ENCODE results near the gene SLC39A11. TPM values are rescaled to one million over a fixed set of nuclear protein-coding genes. Genes with fewer than 3 reads are reported as not detected.
"Not testable (repeated sequence)": the region's sequence is repeated elsewhere in the genome, so short reads cannot be mapped to it uniquely, and the experiment has no call there.

The SLC39A11 gene
- total RNA-seq, 1 experiment from 2014 or later, result 24.8 TPM

DNA sequence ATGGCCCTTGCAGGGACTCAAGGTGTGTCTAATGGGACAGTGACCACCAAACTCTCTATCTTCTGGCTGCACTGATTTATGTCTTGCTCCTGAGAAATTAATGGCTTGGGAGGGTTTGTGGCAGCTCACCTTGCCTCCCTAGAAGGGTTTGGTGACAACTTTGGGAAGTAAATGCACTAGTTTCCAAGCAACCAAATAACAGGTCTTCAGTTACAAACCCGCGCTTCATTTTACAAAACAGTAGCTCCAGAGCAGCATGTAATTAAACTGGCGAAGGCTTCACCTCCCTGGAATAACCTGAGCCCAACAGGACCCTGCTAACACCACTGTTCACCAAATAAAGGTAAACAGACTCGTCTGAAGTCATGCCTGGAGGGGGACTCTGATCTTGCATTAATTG is 318.3 kb downstream of the SLC39A11 start:
- DNase-seq (ENCODE audit: low read depth), result no peak
- in situ Hi-C loops (cut with HindIII; ENCODE audit: low pct_unique_long_range_greater_than_20kb, low sequenced_read_pairs), result no loop called here

DNA sequence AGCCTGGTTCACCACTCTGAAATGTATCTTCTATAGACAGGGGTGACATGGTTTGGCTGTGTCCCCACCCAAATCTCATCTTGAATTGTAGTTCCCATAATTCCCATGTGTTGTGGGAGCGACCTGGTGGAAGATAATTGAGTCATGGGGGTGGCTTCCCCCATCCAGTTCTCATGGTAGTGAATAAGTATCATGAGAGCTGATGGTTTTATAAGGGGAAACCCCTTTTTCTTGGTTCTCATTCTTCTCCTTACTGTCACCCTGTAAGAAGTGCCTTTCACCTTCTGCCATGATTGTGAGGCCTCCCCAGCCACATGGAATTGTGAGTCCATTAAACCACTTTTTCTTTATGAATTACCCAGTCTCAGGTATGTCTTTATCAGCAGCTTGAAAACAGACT is 319.3 kb downstream of the SLC39A11 start:
- in situ Hi-C loops (cut with HindIII; ENCODE audit: low pct_unique_long_range_greater_than_20kb, low sequenced_read_pairs); DNase-seq (ENCODE audit: low read depth): not testable (repeated sequence)

DNA sequence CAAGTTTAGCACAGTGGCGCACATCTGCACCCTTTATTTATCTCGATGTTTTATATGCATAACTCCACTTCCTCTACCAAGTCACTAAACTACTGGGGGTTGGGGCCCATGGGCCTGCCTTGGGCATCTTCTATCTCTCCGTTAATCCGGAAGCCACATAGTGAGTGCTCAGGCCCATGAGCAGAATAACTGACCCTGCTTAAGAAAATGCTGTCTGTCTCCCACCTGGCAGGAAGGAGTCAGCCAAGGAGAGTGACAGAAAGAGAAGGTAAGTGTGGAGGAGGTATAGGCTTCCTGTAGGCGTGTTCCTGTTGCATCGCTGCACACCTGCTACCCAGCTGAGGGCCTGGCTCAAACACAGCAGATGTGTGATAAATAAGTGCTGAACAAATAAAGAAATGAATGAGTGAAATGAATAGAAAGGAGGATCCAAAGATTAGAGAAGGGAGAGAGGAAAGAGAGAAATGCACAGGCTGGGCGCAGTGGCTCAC is 320.1 kb downstream of the SLC39A11 start:
- in situ Hi-C loops (cut with HindIII; ENCODE audit: low pct_unique_long_range_greater_than_20kb, low sequenced_read_pairs), result no loop called here
- no peak for DNase-seq (ENCODE audit: low read depth)

DNA sequence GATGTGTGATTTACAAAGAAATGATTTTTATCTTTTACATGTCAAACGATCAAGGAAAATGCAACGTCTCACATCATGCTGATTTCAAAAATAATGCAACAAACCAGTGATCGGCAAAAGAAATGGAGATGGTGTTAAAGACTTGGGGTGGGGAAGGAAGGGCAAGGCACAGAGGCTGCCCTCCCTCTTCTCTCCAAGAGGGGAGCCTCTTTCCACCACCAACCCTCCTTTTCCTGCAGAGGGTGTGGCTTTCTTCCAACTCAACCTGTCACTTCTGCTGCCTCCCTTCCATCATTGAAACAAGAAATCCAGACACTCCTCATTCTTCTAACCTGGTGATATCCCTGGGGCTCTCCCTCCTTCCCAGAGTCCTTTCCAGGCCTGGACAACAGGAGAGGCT is 320.8 kb downstream of the SLC39A11 start:
- in situ Hi-C loops (cut with HindIII; ENCODE audit: low pct_unique_long_range_greater_than_20kb, low sequenced_read_pairs), result no loop called here
- DNase-seq (ENCODE audit: low read depth), result no peak

DNA sequence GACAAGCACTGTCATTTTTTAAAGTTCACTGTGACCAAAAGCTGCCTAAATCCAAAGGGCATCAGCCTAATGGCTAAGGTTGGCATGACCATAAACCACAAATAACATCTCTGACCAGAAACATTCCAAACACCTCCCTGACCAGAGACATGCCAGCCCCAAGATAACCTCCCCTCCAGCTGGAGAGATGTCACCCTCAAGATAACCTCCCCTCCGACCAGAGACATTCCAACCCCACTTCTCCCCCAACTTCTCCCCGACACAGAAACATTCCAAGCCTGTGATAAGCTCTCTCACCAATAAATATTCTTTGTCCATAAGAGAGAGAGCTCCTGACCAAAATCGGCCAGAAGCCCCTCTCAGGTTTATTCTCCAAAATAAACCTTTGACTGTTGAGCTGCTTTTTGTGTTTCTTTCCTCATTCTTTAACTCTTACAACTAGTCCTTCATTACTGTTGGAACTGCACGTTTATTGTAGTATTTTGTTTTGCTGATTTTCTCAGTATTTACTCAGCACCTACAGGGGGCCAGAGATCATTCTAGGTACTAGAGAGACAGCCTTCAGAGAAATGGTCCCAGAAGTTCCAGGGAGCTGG is 325.6 kb downstream of the SLC39A11 start:
- in situ Hi-C loops (cut with HindIII; ENCODE audit: low pct_unique_long_range_greater_than_20kb, low sequenced_read_pairs), result no loop called here
- DNase-seq (ENCODE audit: low read depth), result no peak

DNA sequence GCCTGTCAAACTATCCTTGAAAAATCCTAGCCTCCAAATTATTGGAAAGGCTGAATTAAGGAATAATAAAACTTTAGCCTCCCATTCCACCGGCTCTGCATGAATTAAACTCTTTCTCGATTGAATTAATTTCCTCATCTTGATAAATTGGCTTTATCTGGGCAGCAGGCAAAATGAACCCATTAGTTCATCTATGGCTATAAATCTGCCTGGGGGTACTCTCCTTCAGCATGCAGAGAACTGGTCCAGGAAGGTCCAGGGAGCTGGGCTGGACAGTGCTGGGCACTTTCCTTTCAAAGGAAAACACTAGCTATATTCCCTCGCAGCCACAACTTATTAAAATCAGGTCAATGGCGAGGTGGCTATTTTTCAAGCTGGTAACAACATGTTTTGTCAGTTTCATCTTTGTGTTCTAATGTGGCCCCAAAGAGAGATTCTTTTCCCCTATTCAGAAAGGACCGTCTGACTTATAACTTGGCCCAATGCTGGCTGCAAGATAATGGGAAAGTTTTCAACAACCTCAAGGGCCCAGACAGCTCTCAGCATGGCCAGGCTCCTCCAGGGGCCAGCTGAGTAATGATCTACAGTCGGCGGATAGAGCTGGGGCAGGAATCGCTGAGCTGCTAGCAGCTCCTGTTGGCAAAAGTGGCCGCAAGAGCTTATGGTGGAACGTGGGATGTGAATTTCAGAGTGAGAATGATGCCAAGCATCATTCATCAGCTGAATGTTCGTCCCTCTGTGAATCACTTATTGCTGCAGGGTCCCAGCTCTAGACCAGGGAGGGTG is 326.9 kb downstream of the SLC39A11 start:
- DNase-seq (ENCODE audit: low read depth), result no peak
- in situ Hi-C loops (cut with HindIII; ENCODE audit: low pct_unique_long_range_greater_than_20kb, low sequenced_read_pairs), result no loop called here

DNA sequence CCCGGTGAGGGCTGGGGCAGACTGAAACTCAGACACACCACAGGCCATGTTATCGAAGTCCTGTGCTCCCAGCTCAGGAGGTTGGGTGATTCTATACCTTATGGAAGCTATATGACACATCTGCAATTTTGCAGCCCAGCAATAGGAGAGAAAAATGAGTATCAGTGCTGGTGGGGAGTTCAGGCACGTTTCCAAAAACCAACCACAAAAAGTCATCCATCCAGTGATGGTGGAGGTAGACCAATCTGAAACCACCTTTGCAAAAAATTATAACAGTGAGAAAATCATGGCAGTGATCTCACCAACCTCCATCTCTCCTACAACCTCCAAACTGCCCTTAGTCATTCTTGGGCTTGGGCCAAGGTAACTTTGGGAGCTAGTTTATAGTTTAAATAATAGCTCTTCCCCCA is 327.9 kb downstream of the SLC39A11 start:
- in situ Hi-C loops (cut with HindIII; ENCODE audit: low pct_unique_long_range_greater_than_20kb, low sequenced_read_pairs), result no loop called here

DNA sequence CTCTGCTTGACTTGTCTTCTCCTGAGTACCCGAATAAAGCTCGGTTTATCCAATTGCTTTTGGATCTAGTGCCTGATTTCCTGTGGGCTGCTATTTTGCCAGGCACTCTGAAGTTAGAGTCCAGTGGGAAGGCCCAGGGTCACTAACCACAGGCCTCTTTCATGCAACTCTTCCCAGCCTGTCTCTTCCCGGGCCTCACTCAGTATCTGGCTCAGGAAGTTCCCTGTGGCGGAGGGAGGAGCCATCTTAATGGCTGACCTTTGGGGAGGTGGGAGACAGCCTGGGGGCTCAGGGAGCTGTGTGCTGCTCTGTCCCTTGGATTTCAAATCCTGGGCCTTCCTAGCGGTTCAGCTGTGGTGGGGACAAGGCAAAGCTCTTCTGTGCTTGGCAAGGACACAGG is 328.5 kb downstream of the SLC39A11 start:
- DNase-seq (ENCODE audit: low read depth), result no peak
- in situ Hi-C loops (cut with HindIII; ENCODE audit: low pct_unique_long_range_greater_than_20kb, low sequenced_read_pairs), result no loop called here

More for the DNA sequence above, 327.9 kb downstream of the SLC39A11 start:
- no peak for DNase-seq (ENCODE audit: low read depth)

DNA sequence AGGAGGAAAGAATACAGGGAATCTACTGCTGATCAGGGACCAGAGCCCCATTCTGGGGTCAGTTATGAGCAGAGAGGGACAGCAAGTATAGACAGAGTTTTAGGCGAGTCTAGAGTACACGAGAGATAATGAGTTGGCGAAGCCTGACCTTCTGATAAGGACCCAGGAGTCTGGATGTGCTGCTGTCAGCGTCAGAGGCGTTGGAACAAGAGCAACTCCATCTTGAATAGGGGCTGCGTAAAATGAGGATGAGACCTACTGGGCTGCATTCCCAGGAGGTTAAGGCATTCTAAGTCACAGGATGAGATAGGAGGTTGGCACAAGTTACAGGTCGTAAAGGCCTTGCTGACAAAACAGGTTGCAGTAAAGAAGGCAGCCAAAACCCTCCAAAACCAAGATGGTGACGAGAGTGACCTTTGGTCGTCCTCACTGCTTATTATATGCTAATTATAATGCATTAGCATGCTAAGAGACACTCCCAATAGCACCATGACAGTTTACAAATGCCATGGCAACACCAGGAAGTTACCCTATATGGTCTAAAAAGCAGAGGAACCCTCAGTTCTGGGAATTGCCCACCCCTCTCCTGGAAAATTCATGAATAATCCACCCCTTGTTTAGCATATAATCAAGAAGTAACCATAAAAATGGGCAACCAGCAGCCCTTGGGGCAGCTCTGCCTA is 330.5 kb downstream of the SLC39A11 start:
- in situ Hi-C loops (cut with HindIII; ENCODE audit: low pct_unique_long_range_greater_than_20kb, low sequenced_read_pairs); DNase-seq (ENCODE audit: low read depth): not testable (repeated sequence)

DNA sequence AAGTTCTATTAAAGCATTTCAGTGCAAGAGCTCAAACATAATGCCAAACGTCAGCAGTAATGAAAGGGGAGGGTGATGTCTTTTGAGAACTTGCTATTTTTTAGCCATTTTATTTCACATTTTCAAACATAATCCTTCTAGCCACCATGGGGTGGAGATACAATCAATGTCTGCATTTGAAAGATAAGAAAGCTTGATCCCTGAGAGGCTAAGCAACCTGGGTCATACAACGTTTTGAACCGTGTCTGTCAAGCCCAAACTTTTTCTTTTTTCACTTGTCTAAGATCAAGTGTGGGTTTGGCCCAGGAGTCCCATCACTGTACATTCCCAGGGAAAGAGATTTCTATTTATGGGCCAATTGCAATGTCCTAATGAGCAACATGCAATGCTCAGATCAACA is 331.1 kb downstream of the SLC39A11 start:
- no peak for DNase-seq (ENCODE audit: low read depth)
- in situ Hi-C loops (cut with HindIII; ENCODE audit: low pct_unique_long_range_greater_than_20kb, low sequenced_read_pairs), result no loop called here

DNA sequence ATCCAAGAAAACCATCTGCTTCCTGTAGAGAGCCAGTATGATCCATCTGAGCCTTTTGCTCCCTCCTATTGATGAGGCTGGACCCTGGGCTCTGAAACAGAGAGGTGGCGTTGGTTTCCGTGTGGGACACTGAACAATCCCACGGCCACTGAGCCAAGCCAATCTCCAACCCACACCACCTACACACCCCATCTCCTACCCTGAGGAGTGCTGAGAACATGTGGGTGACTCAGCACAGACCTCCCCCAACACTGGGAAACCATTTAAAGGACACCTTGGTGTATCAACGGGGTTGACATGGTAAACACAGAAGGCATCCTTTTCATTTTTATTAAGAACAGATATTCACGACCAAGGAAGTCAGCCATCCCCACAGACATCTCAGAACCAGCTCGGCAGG is 332.1 kb downstream of the SLC39A11 start:
- in situ Hi-C loops (cut with HindIII; ENCODE audit: low pct_unique_long_range_greater_than_20kb, low sequenced_read_pairs), result no loop called here
- DNase-seq (ENCODE audit: low read depth), result no peak

DNA sequence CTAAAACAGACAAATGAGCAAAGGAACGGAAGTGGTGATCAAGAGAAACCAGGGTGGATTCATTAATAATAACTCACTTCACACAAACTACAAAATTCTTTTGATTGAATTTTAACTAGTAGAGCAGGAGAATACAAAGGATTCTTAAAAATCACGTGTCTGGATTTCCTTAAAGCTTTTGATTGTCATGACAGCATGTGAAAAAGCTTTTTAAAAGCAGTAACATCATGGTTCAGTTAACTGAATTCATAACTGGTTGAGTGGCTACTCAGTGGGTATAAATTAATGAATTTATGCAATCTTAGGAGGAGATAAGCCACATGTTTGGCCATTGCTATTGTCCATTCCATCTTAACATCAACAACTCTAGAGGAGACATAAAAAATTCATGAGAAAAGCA is 333.2 kb downstream of the SLC39A11 start:
- in situ Hi-C loops (cut with HindIII; ENCODE audit: low pct_unique_long_range_greater_than_20kb, low sequenced_read_pairs), result no loop called here
- DNase-seq (ENCODE audit: low read depth), result no peak

DNA sequence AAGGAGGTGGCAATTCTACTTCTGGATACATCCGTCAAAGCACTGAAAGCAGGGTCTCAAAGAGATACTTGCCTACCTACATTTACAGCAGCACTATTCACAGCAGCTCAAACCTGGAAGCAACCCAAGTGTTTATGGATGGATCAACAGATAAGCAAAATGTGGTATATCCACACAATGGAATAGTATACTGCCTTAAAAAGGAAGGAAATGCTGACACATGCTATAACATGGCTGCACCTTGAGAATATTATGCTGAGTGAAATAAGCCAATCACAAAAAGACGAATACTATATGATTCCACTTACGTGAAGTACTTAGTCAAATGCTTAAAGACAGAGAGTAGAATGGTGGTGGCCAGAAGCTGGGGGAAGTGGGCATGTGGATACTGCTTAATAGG is 336.2 kb downstream of the SLC39A11 start:
- DNase-seq (ENCODE audit: low read depth), result no peak
- in situ Hi-C loops (cut with HindIII; ENCODE audit: low pct_unique_long_range_greater_than_20kb, low sequenced_read_pairs), result no loop called here

DNA sequence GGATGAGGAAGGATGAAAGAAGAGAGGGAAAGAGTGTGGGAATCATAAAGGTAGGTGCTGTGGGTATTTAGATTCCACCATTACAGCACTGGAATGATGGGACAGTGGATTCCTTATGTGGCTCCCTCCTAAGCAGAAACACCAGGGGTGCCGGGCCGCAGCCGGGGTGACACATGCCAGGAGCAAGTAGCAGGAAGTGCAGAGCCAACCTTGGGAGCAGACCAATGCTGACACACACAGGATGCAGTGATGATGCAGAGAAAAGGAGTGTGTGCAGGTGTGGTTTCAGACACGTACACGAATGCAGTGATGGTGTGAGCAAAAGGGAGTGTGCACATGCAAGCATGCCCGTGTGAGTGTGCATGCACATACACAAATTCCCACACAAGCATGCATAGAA is 338.0 kb downstream of the SLC39A11 start:
- no peak for DNase-seq (ENCODE audit: low read depth)
- in situ Hi-C loops (cut with HindIII; ENCODE audit: low pct_unique_long_range_greater_than_20kb, low sequenced_read_pairs), result no loop called here

DNA sequence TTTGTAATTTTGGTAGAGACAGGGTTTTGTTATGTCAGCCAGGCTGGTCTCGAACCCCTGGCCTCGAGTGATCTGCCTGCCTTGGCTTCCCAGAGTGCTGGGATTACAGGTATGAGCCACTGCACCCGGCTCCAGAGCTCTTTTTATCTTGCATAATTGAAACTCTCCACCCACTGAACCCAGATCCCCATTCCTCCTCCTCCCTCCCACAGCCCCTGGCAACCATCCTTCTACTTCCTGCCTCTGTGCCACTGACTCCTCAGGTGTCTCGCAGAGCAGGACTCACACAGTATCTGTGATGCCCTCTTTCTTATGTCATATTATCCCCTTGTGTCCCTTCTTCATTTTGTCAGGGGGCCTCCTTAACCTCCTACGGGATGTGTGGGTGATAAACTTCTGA is 340.7 kb downstream of the SLC39A11 start:
- in situ Hi-C loops (cut with HindIII; ENCODE audit: low pct_unique_long_range_greater_than_20kb, low sequenced_read_pairs), result no loop called here
- no peak for DNase-seq (ENCODE audit: low read depth)

DNA sequence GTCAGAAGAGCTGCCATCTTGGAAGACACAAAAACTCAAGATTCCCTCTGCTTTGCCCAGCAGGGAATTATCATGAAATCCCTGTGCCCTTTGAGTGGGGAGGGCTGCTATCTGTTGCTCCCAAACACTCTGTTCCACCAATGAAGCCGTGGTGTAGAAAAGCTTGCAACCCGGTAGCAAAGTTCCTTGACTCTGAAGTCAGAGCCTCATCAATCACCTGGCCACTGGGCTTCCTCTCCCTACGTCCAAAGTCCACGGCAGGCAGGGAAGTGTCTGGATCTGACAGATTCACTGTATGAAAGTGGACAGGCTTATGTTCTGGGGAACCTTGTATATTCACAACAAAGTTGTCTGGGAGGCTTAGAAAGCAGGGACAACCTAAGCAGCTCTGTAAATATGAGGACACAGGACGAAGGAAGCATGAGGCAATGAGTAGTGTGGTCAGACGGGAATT is 343.3 kb downstream of the SLC39A11 start:
- no peak for DNase-seq (ENCODE audit: low read depth)
- in situ Hi-C loops (cut with HindIII; ENCODE audit: low pct_unique_long_range_greater_than_20kb, low sequenced_read_pairs), result no loop called here

DNA sequence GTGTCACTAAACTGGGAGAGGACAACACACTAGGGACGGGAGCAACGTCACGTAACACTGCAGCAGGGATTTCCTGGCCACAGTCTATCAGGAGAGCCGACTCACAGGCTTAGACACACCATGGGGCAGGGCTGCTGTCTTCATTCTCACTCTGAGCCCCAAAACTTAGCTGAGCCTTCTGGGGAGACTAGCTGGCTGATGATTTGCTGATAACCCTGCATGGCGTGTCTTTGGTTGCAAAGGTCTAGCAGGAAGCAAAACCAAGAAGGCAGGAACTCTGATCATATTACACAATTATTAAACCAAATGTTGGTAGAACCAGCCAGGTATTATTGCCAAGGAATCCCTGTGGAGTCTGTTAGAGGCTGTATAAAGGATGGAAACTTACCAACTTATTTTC is 345.0 kb downstream of the SLC39A11 start:
- in situ Hi-C loops (cut with HindIII; ENCODE audit: low pct_unique_long_range_greater_than_20kb, low sequenced_read_pairs), result no loop called here
- DNase-seq (ENCODE audit: low read depth), result no peak

DNA sequence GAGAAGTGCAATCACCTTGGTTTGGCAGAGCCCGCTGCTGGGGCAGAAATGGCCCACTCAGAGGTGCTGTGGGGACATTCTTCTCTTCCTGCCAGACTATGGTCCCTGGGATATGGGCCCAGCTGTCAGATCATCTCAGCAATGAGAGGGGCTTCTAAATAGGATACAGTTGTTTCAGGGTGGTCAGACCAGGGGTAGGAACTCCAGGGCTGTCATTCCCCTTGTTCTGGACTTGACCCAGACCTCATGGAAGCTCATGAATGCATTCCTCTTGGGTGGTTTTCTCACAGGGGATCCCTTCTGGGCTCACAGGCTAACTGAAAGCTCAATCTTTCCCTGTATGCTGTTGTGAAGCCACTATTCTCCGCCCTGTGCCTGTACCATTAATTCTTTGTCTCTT is 347.2 kb downstream of the SLC39A11 start:
- DNase-seq (ENCODE audit: low read depth), result no peak
- in situ Hi-C loops (cut with HindIII; ENCODE audit: low pct_unique_long_range_greater_than_20kb, low sequenced_read_pairs), result no loop called here

DNA sequence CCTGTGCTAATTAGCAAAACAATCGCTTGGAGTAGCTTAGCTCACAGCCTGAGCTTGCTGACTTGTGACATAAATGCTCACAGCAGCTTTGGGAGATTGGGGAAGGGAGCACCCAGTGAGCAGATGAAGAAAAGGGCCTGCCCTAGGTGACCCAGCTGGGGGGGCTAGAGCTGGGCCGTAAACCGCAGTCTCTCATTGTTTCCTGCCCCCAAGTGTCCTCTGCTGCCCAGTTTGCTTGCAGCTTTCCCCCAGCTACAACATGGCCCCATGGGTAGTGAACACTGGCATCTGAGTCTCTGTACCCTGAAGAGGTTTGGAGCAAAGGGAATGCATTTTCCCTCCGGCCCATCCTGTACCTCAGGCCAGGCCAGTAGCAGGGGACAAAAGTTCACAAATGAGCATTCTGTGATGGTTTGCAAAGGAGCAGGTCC is 349.4 kb downstream of the SLC39A11 start:
- DNase-seq (ENCODE audit: low read depth), result no peak
- in situ Hi-C loops (cut with HindIII; ENCODE audit: low pct_unique_long_range_greater_than_20kb, low sequenced_read_pairs), result no loop called here
